SK-N-SH (cell line): ENCODE results near the gene ZNF549.

Experiments used
- CTCF ChIP-seq: fragments of 200-600 bp; sonication (generic); IDR thresholded peaks from 2 replicates; pipeline ENCODE4 v1.6.1; 2017; ENCODE audit warnings: antibody characterized with exemption, mild to moderate bottlenecking, moderate library complexity
- EP300 ChIP-seq, 2 experiments: IDR thresholded peaks; 2 replicates each; pipeline versions ENCODE4 v1.4.0 to v1.6.1; 2012; ENCODE audit warnings: borderline replicate concordance in 1 of 2, low read depth in 1 of 2, low read length in 1 of 2
- EZH2phosphoT487 ChIP-seq: fragments of 200-600 bp; sonication (generic); IDR thresholded peaks from 2 replicates; pipeline ENCODE4 v1.6.1; 2017; ENCODE audit warnings: low read depth, mixed run types, mild to moderate bottlenecking, antibody characterized with exemption, moderate library complexity, borderline replicate concordance
- FOSL2 ChIP-seq: IDR thresholded peaks from 2 replicates; pipeline ENCODE4 v1.4.0; 2012; ENCODE audit warnings: low read depth, mild to moderate bottlenecking, moderate library complexity, borderline replicate concordance
- GABPA ChIP-seq: IDR thresholded peaks from 2 replicates; pipeline ENCODE4 v1.4.0; 2012; ENCODE audit warnings: low read depth, mild to moderate bottlenecking
- NFIC ChIP-seq: IDR thresholded peaks from 2 replicates; pipeline ENCODE4 v1.4.0; 2012; ENCODE audit warnings: borderline replicate concordance
- NRF1 ChIP-seq: IDR thresholded peaks from 2 replicates; pipeline ENCODE4 v1.6.1; 2012; ENCODE audit warnings: low read depth, mild to moderate bottlenecking, low read length
- RAD21 ChIP-seq: IDR thresholded peaks from 2 replicates; pipeline ENCODE4 v1.6.1; 2012; ENCODE audit warnings: mild to moderate bottlenecking, low read length
- REST ChIP-seq: IDR thresholded peaks from 2 replicates; pipeline ENCODE4 v1.6.1; 2012; ENCODE audit warnings: mild to moderate bottlenecking, low read depth, low read length, moderate library complexity
- RFX5 ChIP-seq: IDR thresholded peaks from 2 replicates; pipeline ENCODE4 v1.6.1; 2012; ENCODE audit warnings: mild to moderate bottlenecking, improper control_type of control experiment, low read length
- SIN3A ChIP-seq: IDR thresholded peaks from 2 replicates; pipeline ENCODE4 v1.6.1; 2012; ENCODE audit warnings: low read depth, mild to moderate bottlenecking, low read length, moderate library complexity, borderline replicate concordance
- TAF1 ChIP-seq: IDR thresholded peaks from 2 replicates; pipeline ENCODE4 v1.6.1; 2012; ENCODE audit warnings: low read depth, mild to moderate bottlenecking, low read length, moderate library complexity, borderline replicate concordance
- TEAD4 ChIP-seq: IDR thresholded peaks from 2 replicates; pipeline ENCODE4 v1.4.0; 2012; ENCODE audit warnings: mild to moderate bottlenecking, borderline replicate concordance; ENCODE audit not compliant: insufficient read depth
- ZBTB33 ChIP-seq: IDR thresholded peaks from 2 replicates; pipeline ENCODE4 v1.4.0; 2012; ENCODE audit warnings: low read depth, borderline replicate concordance

- TF ChIP-seq CTCF (no peak), TEAD4 (no peak), RFX5 (no peak), FOSL2 (no peak), NRF1 (no peak), ZBTB33 (no peak), TAF1 (no peak), GABPA (no peak), RAD21 (no peak), REST (no peak), EZH2phosphoT487 (no peak), NFIC (no peak), EP300 (IDR thresholded peaks at IDR 0.05; ENCODE audit: borderline replicate concordance in 1 of 2, low read depth in 1 of 2, low read length in 1 of 2) (no peak), SIN3A (no peak)
These were observed 14.3 kb upstream of the ZNF549 start for GRCh38 chr19:57512845-57513244.
